PC-9 (cell line): ENCODE measurements around the gene NUP133.

Experiments used
- EZH2 ChIP-seq: fragments of 200-600 bp; sonication (generic); IDR thresholded peaks from 2 replicates; pipeline ENCODE4 v1.8.0; 2017; ENCODE audit warnings: antibody characterized with exemption, low read depth
- TF ChIP-seq, protein P1 (sequence below): fragments of 200-600 bp; sonication (generic); conservative IDR thresholded peaks from 2 replicates; pipeline ENCODE4 v1.6.1; 2017; ENCODE audit warnings: mixed run types, antibody characterized with exemption, mild to moderate bottlenecking, moderate library complexity

GRCh38 chr1:229428256-229428655 lies 79.9 kb downstream of the NUP133 start:
- TF ChIP-seq, protein P1, sequence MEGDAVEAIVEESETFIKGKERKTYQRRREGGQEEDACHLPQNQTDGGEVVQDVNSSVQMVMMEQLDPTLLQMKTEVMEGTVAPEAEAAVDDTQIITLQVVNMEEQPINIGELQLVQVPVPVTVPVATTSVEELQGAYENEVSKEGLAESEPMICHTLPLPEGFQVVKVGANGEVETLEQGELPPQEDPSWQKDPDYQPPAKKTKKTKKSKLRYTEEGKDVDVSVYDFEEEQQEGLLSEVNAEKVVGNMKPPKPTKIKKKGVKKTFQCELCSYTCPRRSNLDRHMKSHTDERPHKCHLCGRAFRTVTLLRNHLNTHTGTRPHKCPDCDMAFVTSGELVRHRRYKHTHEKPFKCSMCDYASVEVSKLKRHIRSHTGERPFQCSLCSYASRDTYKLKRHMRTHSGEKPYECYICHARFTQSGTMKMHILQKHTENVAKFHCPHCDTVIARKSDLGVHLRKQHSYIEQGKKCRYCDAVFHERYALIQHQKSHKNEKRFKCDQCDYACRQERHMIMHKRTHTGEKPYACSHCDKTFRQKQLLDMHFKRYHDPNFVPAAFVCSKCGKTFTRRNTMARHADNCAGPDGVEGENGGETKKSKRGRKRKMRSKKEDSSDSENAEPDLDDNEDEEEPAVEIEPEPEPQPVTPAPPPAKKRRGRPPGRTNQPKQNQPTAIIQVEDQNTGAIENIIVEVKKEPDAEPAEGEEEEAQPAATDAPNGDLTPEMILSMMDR = no peak
- TF ChIP-seq EZH2 = no peak
